IPS DF 4.7 (cell line): Measurements from ENCODE around the gene KATNAL1.

Experiments used
- DNase-seq: peaks from one replicate; pipeline ENCODE4 v3.0.0-alpha.2; 2013; ENCODE audit warnings: low spot score; ENCODE audit errors: extremely low read depth

Gene KATNAL1

DNA sequence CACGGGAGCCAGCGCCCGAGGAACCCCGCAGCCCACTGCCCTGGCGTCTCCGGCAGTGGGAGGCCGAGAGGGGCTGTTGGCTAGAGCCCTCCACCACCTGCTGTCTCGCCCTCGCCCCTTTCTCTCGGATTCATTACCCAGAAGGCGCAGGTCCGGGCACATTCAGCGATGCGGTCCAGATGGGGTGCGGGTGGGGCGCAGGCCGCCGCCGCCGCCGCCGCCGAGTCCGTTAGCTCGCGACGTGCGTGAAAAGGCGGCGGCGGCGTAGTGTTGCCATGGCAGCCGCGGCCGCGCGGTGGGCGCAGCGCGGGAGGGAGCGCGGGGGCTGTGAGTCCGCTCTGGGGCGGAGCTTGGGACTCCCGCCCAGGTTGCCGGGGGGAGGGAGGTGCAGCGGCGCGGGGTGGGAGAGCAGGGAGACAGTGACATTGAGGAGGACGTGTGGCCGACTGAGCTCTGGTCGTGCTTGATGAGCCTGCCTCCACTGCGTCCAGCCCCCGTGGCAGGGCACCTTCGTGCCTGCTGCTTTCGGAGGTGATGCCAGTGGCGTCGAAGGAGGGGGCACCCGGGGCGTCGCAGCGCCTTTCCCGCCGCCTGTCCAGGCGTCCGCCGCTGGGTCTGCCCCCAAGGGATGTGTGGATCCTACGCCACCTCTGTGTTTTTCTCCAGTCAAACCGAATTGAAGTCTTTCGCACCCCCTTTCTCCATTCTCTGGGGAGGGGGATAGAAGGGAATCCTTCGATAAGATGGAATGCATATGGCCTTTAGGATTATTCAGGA, at the start of gene KATNAL1:
Gene KATNAL1 (minus strand): TSS at position 358 of the 777 bp plus-strand sequence. CDS start 23,774 bp downstream, outside the sequence.
- no peak for DNase-seq

- DNase-seq, result no peak
Observed at GRCh38 chr13:30355839-30356238, 48.5 kb upstream of the KATNAL1 start.

GRCh38 chr13:30355384-30355699, 48.0 kb upstream of the KATNAL1 start:
- no peak for DNase-seq

DNA sequence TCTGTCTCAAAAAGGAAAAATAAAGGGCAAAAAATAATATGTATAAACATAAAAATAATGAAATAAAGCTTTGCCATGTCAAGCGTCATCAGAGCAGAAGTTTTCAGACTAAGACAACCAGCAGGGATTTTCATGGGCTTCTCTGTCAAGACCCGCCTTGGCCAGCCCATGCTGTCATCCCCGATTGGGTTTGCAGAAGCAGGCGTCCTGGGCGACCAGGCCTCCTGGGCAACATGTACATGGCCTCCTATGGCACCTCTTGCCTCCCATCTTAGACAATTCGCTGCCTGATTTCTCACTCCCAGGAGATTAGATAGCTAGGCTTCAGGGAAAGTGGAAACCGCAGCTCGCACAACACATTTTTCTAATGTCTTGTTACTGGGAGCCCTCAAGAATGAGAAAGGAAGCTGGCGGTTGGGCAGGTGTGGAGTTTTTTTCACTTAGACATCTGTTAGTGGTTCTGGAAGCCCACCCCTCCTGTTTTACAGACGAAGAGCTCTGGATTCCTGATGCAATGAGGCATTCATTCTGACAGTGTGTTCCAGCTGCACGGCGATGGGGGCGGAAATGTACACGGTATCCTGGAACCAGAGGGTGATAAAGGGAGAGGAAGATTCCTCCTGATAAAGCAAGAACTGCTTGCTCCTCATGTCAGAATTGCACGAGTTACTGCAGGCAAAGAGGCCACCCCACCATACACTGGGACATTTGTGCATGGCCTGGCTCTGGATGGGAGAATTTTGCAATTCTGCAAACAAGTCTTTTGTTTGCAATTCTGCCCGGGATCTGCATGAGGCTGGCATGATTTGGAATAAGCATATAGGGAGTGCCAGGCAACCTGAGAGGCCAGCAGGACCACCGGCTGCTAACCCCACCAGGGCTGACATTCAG, 47.4 kb upstream of the KATNAL1 start:
- no peak for DNase-seq

GRCh38 chr13:30353471-30354215, 46.3 kb upstream of the KATNAL1 start:
- no peak for DNase-seq

GRCh38 chr13:30353060-30353459, 45.7 kb upstream of the KATNAL1 start:
- DNase-seq, result no peak

GRCh38 chr13:30352121-30352520, 44.8 kb upstream of the KATNAL1 start:
- DNase-seq, result no peak

DNA sequence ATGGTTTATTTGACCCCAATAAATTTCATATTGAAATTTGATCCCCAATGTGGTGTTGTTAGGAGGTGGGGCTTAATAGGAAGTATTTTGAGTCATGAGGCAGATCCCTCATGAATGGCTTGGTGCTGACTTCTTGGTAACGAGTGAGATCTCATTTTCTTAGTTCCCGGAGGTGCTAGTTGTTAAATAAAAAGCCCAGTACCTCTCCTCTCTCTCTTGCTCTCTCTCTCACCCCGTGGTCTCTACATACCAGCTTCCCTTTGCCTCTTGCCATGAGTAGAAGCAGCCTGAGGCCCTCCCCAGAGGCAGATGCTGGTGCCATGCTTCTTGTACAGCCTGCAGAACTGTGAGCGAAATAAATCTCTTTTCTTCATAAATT, 39.4 kb upstream of the KATNAL1 start:
- no peak for DNase-seq

- DNase-seq, result no peak
Observed at GRCh38 chr13:30346153-30346788, 38.9 kb upstream of the KATNAL1 start.

GRCh38 chr13:30345426-30346100, 38.2 kb upstream of the KATNAL1 start:
- DNase-seq, result no peak

DNA sequence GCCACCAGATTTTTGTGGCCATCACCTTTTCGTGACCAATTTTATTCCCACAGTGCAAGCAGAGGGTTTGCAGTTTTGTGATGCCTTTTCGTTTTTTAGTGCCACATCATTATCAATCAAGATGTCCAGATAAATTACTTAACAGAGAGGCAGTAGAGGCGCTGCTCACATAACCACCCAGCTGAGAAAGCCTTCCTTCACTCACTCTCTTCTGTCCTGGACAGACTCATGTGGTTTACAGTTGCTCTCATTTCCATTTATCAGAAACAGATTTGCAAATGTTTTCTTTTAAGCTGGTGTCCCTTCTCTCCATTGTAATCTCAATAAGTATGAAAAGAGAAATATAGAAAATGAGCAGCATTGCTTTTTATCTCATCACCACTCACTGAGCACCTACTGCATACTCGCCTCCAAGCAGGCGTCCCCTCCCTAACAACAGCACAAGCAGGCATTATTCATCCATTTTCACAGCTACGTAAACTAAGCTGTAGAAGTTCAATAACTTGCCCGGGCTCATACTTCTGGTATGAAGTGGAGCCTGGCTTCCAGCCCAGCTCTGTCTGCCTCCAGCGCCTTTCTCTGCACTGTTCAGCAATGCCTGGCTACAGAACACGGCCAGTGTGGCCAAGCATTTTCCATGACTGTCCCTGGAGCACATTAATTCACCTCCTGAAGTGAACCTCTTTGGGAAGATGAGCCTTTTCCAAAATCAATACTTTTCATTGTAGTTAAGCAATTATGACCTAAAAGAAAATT, 34.6 kb upstream of the KATNAL1 start:
- no peak for DNase-seq

DNA sequence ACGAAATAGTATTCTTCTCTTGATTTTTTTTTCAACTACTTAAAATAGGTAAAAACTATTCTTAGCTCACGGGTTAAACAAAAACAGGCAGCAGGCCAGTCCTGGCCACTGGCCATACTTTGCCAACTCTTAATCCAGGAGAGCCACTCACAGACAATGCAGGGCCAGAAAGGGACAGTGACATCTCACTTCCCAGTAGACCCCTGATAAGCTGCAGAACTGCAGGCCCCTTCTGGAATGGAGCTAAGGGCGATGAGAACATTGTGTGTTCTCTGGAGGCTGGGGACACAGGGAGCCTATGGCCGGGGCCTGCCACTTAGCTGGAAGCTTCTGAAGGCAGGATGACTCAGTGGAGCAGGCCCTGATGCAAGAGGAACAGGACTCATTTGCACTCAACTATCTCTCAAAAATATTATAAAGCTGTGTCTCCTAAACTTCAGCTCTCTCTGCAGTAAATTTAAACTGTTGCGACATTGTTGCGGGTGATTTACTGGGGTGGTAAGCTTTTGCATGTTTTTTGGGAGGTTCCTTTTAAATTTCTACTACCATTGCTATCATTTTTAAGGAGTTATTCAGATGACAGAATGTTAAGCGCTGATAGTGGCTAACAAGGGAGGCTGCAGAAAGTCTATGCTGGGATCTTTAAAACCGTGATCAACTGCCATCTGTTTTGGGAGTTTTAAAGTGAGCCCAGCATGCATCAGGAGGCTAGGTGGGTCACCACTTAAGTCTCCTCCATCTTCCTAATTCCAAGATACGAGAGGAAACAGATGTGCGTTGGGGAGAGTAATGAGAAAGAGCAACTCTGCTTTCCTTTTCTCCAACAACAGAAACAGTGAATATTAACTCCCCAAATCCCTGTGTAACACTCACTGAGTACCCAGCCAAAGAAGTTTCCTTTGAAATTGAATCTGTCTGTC, 33.2 kb upstream of the KATNAL1 start:
- DNase-seq, result no peak

GRCh38 chr13:30339738-30340330, 32.5 kb upstream of the KATNAL1 start:
- no peak for DNase-seq

DNA sequence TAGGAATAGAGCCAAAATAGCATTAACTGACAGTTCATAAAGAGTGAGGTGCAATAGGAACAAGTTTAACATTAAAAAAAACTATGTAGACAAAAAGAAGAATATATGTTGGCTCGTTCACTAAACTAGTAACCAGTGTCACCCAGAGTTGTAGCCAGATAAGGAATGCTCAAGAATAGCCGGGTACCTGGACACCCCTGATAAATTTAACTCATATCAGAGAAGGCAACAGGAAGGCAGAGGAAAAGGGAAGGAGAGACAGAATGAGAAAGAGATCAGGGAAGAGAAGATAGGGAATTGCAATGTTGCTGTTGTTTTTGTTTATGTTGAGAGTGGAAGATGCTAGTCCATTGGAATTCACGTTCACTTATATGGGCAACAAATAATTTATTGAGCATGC, 31.6 kb upstream of the KATNAL1 start:
- no peak for DNase-seq

GRCh38 chr13:30338331-30338851, 31.0 kb upstream of the KATNAL1 start:
- DNase-seq, result no peak

- DNase-seq, result no peak
Observed at GRCh38 chr13:30337061-30337610, 29.8 kb upstream of the KATNAL1 start.

- DNase-seq, result peak; percentile 25
Observed at GRCh38 chr13:30334663-30335386, 27.5 kb upstream of the KATNAL1 start.
